NOMO-1 treated with DMSO at 0.1 percent for 48 hours (cell line): ENCODE measurements around the gene COX6B2.

Experiments used
- DNase-seq: peaks from one replicate; lab custom pipeline; 2025; ENCODE audit not compliant: unreplicated experiment; lab: John Stamatoyannopoulos, UW

The COX6B2 gene

GRCh38 chr19:55383279-55384130 lies 29.0 kb upstream of the COX6B2 start:
- peak; percentile 56 for DNase-seq

- no peak for DNase-seq
Measured at GRCh38 chr19:55382522-55383054, 28.1 kb upstream of the COX6B2 start.

- DNase-seq: no peak
Measured at GRCh38 chr19:55382013-55382412, 27.5 kb upstream of the COX6B2 start.

GRCh38 chr19:55379174-55379573 lies 24.7 kb upstream of the COX6B2 start:
- DNase-seq: no peak

- DNase-seq: no peak
Measured at GRCh38 chr19:55377356-55378131, 23.0 kb upstream of the COX6B2 start.

- no peak for DNase-seq
Measured at GRCh38 chr19:55376241-55376933, 21.9 kb upstream of the COX6B2 start, which contains the start of gene TMEM190. Gene TMEM190, plus strand, starts transcription at chr19:55376826. Its CDS starts 28 bp downstream, at chr19:55376854.

- no peak for DNase-seq
Measured at GRCh38 chr19:55373993-55374757, 19.7 kb upstream of the COX6B2 start.

- no peak for DNase-seq
Measured at GRCh38 chr19:55373306-55373992, 18.9 kb upstream of the COX6B2 start.

GRCh38 chr19:55372316-55373081 lies 18.0 kb upstream of the COX6B2 start:
- DNase-seq: no peak

- no peak for DNase-seq
Measured at GRCh38 chr19:55370305-55370988, 15.9 kb upstream of the COX6B2 start, which contains the start of gene IL11. Gene IL11, minus strand, starts transcription at chr19:55370463. Its CDS starts 153 bp downstream, at chr19:55370310.

GRCh38 chr19:55369653-55370304 lies 15.3 kb upstream of the COX6B2 start:
- no peak for DNase-seq

- no peak for DNase-seq
Measured at GRCh38 chr19:55368701-55369563, 14.4 kb upstream of the COX6B2 start.

- DNase-seq: no peak
Measured at GRCh38 chr19:55368106-55368505, 13.6 kb upstream of the COX6B2 start.

GRCh38 chr19:55366790-55367189 lies 12.3 kb upstream of the COX6B2 start:
- DNase-seq: no peak

GRCh38 chr19:55365964-55366363 lies 11.4 kb upstream of the COX6B2 start:
- no peak for DNase-seq

GRCh38 chr19:55365245-55365644 lies 10.7 kb upstream of the COX6B2 start:
- no peak for DNase-seq
